ENCODE measurements around the gene HTT.

HTT gene

DNA sequence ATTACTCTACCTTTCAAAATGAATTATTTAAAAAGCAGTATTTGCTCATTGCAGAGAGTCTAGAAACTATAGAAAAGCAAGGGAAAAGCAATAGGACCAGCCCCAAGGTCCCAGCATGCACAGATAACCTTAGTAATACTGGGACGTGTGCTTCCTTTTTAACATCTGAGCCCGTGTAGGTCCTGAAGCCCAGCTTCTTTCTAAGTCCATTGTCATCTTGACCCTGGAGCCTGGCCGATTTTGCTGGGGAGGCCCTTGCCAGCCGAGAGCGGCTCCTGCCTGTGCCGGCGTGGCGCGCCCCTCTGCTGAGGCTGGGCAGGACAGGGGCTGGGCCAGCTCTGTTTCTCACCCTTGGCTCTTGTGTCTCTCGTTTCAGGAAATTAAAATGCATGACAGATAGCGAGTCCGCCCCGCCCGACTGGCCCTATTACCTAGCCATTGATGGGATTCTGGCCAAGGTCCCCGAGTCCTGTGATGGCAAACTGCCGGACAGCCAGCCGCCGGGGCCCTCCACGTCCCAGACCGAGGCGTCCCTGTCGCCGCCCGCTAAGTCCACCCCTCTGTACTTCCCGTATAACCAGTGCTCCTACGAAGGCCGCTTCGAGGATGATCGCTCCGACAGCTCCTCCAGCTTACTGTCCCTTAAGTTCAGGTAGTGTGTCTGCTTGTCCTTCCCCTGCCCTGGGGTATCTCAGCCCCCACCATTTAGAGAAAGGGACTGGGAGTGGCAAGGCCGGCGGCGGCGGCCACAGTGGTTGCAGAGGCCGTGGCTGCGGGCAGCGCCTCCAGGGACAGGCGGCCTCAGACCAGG is 178.6 kb downstream of the HTT start:
- Histone ChIP-seq H3K9me2 (replicated peaks; ENCODE audit: control insufficient read depth, low read length) (no peaks in the 10 kb centered on the region), H3K27ac (ENCODE audit: low read depth, low read length) (no peak overlapping the region), H3K9me3 (ENCODE audit: control insufficient read depth, insufficient read depth, low read length) (no peaks in the 10 kb centered on the region), H3K4me2 (ENCODE audit: low read length) (no peak overlapping the region), H3K4me1 (ENCODE audit: control insufficient read depth, low read length) (peaks cover 17% of the 10 kb centered on the region), H4K20me1 (ENCODE audit: control insufficient read depth, insufficient read depth, low read depth, low read length) (no peaks in the 10 kb centered on the region), H3K79me2 (ENCODE audit: control insufficient read depth, low read length) (no peaks in the 10 kb centered on the region), H3K27me3 (ENCODE audit: control insufficient read depth, low read length) (peaks cover 8% of the 10 kb centered on the region; the same call in 1 of the 2 replicates), H3F3A (ENCODE audit: control insufficient read depth, insufficient read depth) (no peaks in the 10 kb centered on the region), H3K4me3 (ENCODE audit: low read length) (no peak overlapping the region), H3K36me3 (ENCODE audit: control insufficient read depth, low read length) (no peaks in the 10 kb centered on the region)
- no peak for TF ChIP-seq CTCF (IDR thresholded peaks at IDR 0.05; ENCODE audit: low read depth, low read length, poor library complexity, severe bottlenecking)
- no peak for TF ChIP-seq EZH2phosphoT487 (IDR thresholded peaks at IDR 0.05; ENCODE audit: borderline replicate concordance, low read length)

- no peaks in the 10 kb centered on the region for H4K20me1 ChIP-seq (ENCODE audit: control insufficient read depth, insufficient read depth, low read depth, low read length)
- H3K4me2 ChIP-seq (ENCODE audit: low read length), result no peak overlapping the region
- TF ChIP-seq CTCF (IDR thresholded peaks at IDR 0.05; ENCODE audit: low read depth, low read length, poor library complexity, severe bottlenecking), result no peak
- no peak for TF ChIP-seq EZH2phosphoT487 (IDR thresholded peaks at IDR 0.05; ENCODE audit: borderline replicate concordance, low read length)
- no peaks in the 10 kb centered on the region for H3K9me2 ChIP-seq (replicated peaks; ENCODE audit: control insufficient read depth, low read length)
- H3K4me1 ChIP-seq (ENCODE audit: control insufficient read depth, low read length), result peaks cover 21% of the 10 kb centered on the region
- H3K79me2 ChIP-seq (ENCODE audit: control insufficient read depth, low read length), result no peaks in the 10 kb centered on the region
- H3F3A ChIP-seq (ENCODE audit: control insufficient read depth, insufficient read depth), result no peaks in the 10 kb centered on the region
- no peak overlapping the region for H3K27ac ChIP-seq (ENCODE audit: low read depth, low read length)
- no peak overlapping the region for H3K4me3 ChIP-seq (ENCODE audit: low read length)
- H3K27me3 ChIP-seq (ENCODE audit: control insufficient read depth, low read length), result peaks cover 12% of the 10 kb centered on the region; the same call in 1 of the 2 replicates
- H3K9me3 ChIP-seq (ENCODE audit: control insufficient read depth, insufficient read depth, low read length), result no peaks in the 10 kb centered on the region
- no peaks in the 10 kb centered on the region for H3K36me3 ChIP-seq (ENCODE audit: control insufficient read depth, low read length)
Measured at GRCh38 chr4:3253808-3254207, 179.3 kb downstream of the HTT start.

DNA sequence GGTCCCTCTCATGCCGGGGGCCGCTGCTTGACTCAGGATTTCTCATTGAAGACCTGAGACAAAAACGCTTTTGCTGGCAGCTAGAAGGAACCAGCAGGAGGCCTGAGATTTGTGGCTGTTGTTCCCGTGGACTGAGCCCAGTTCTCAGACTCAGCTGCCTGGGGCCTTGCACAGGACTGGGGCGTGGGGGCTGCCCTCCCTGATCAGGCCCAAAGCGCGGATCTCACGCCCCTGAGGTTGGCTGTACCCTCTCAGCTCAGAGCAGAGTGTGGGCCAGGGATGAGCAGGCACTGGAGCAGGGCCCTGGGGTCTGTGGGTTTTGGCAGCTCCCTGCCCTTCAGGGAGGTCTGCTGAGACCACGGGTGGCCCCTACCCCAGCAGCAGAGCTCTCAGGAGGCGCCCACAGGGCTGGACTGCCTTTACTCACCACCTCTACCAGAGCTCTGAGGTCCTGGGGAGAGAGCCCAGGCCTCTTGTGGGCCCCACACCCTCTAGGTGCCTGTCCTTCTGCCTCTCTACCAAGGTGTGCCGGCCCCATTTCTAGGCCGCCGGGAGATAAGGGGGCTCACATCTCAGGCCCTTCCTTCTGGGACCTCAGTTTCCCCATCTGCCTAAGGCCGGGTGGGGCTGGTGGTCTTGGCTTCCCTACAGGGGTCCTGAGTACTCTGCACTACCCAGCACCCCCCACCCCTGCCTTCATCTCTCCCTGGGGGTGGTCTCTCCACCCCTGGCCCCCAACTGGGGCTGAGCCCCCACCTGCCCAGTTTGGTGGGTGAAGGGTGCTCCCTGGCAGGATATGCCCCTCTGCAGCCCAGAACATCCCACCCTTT is 180.0 kb downstream of the HTT start:
- no peaks in the 10 kb centered on the region for H3K9me2 ChIP-seq (replicated peaks; ENCODE audit: control insufficient read depth, low read length)
- TF ChIP-seq CTCF (IDR thresholded peaks at IDR 0.05; ENCODE audit: low read depth, low read length, poor library complexity, severe bottlenecking), result no peak
- no peak for TF ChIP-seq EZH2phosphoT487 (IDR thresholded peaks at IDR 0.05; ENCODE audit: borderline replicate concordance, low read length)
- peaks cover 12% of the 10 kb centered on the region; the same call in 1 of the 2 replicates for H3K27me3 ChIP-seq (ENCODE audit: control insufficient read depth, low read length)
- no peaks in the 10 kb centered on the region for H3K9me3 ChIP-seq (ENCODE audit: control insufficient read depth, insufficient read depth, low read length)
- H4K20me1 ChIP-seq (ENCODE audit: control insufficient read depth, insufficient read depth, low read depth, low read length), result no peaks in the 10 kb centered on the region
- no peak overlapping the region for H3K4me3 ChIP-seq (ENCODE audit: low read length)
- H3K79me2 ChIP-seq (ENCODE audit: control insufficient read depth, low read length), result no peaks in the 10 kb centered on the region
- no peak overlapping the region for H3K4me2 ChIP-seq (ENCODE audit: low read length)
- H3K4me1 ChIP-seq (ENCODE audit: control insufficient read depth, low read length), result peaks cover 21% of the 10 kb centered on the region
- H3F3A ChIP-seq (ENCODE audit: control insufficient read depth, insufficient read depth), result no peaks in the 10 kb centered on the region
- H3K36me3 ChIP-seq (ENCODE audit: control insufficient read depth, low read length), result no peaks in the 10 kb centered on the region
- no peak overlapping the region for H3K27ac ChIP-seq (ENCODE audit: low read depth, low read length)
